ENCODE results near the gene PLCL2. TPM values are rescaled to one million over a fixed set of nuclear protein-coding genes. Genes with fewer than 3 reads are reported as not detected.
"Not testable (repeated sequence)": the region's sequence is repeated elsewhere in the genome, so short reads cannot be mapped to it uniquely, and the experiment has no call there.

Gene PLCL2
- total RNA-seq, 1 experiment from 2014 or later: 2.5 TPM

GRCh38 chr3:17103579-17103978 lies 218.8 kb downstream of the PLCL2 start:
- Histone ChIP-seq H2AFZ (ENCODE audit: low read length) (no peak overlapping the region), H3K27me3 (ENCODE audit: low read length) (no peaks in the 10 kb centered on the region), H3K4me1 (ENCODE audit: low read length) (no peaks in the 10 kb centered on the region)

GRCh38 chr3:17106801-17107200 lies 222.0 kb downstream of the PLCL2 start:
- H3K4me3 ChIP-seq (ENCODE audit: low read length); H4K20me1 ChIP-seq (ENCODE audit: insufficient read depth, low read depth, low read length); H3K9me3 ChIP-seq (ENCODE audit: low read length); H3K27ac ChIP-seq (ENCODE audit: low read length); H3K9me2 ChIP-seq (replicated peaks; ENCODE audit: insufficient read depth, low read length); H3K4me1 ChIP-seq (ENCODE audit: low read length); H3K27me3 ChIP-seq (ENCODE audit: low read length); H2AFZ ChIP-seq (ENCODE audit: low read length); H3K4me2 ChIP-seq (ENCODE audit: low read depth, low read length, poor library complexity, severe bottlenecking); H3K9ac ChIP-seq (ENCODE audit: low read length); H3K79me2 ChIP-seq (ENCODE audit: low read length); DNase-seq; H3K36me3 ChIP-seq (ENCODE audit: insufficient read depth, low read length): not testable (repeated sequence)

More at GRCh38 chr3:17103579-17103978, 218.8 kb downstream of the PLCL2 start:
- Histone ChIP-seq H4K20me1 (ENCODE audit: insufficient read depth, low read depth, low read length) (no peaks in the 10 kb centered on the region), H3K27ac (ENCODE audit: low read length) (no peak overlapping the region), H3K79me2 (ENCODE audit: low read length) (no peaks in the 10 kb centered on the region), H3K9ac (ENCODE audit: low read length) (no peak overlapping the region), H3K4me3 (ENCODE audit: low read length) (no peak overlapping the region), H3K4me2 (ENCODE audit: low read depth, low read length, poor library complexity, severe bottlenecking) (no peak overlapping the region), H3K36me3 (ENCODE audit: insufficient read depth, low read length) (no peaks in the 10 kb centered on the region), H3K9me3 (ENCODE audit: low read length) (no peaks in the 10 kb centered on the region), H3K9me2 (replicated peaks; ENCODE audit: insufficient read depth, low read length) (no peaks in the 10 kb centered on the region; the same call in 1 of the 2 replicates)
- DNase-seq: no peak

GRCh38 chr3:17110660-17111396 lies 226.1 kb downstream of the PLCL2 start:
- no peaks in the 10 kb centered on the region for H3K36me3 ChIP-seq (ENCODE audit: insufficient read depth, low read length)
- no peak overlapping the region for H2AFZ ChIP-seq (ENCODE audit: low read length)
- no peaks in the 10 kb centered on the region for H3K27me3 ChIP-seq (ENCODE audit: low read length)
- no peak for DNase-seq
- no peaks in the 10 kb centered on the region for H3K9me3 ChIP-seq (ENCODE audit: low read length)
- no peak overlapping the region for H3K9ac ChIP-seq (ENCODE audit: low read length)
- H3K4me1 ChIP-seq (ENCODE audit: low read length): no peaks in the 10 kb centered on the region
- H4K20me1 ChIP-seq (ENCODE audit: insufficient read depth, low read depth, low read length): no peaks in the 10 kb centered on the region
- H3K27ac ChIP-seq (ENCODE audit: low read length): no peak overlapping the region
- H3K79me2 ChIP-seq (ENCODE audit: low read length): no peaks in the 10 kb centered on the region
- no peak overlapping the region for H3K4me3 ChIP-seq (ENCODE audit: low read length)
- no peaks in the 10 kb centered on the region for H3K9me2 ChIP-seq (replicated peaks; ENCODE audit: insufficient read depth, low read length)
- no peak overlapping the region for H3K4me2 ChIP-seq (ENCODE audit: low read depth, low read length, poor library complexity, severe bottlenecking)

- Histone ChIP-seq H3K79me2 (ENCODE audit: low read length) (no peaks in the 10 kb centered on the region), H3K9me3 (ENCODE audit: low read length) (no peaks in the 10 kb centered on the region), H3K9ac (ENCODE audit: low read length) (no peak overlapping the region), H3K27me3 (ENCODE audit: low read length) (no peaks in the 10 kb centered on the region), H4K20me1 (ENCODE audit: insufficient read depth, low read depth, low read length) (no peaks in the 10 kb centered on the region), H3K4me1 (ENCODE audit: low read length) (no peaks in the 10 kb centered on the region), H3K4me2 (ENCODE audit: low read depth, low read length, poor library complexity, severe bottlenecking) (no peak overlapping the region), H3K9me2 (replicated peaks; ENCODE audit: insufficient read depth, low read length) (no peaks in the 10 kb centered on the region), H3K36me3 (ENCODE audit: insufficient read depth, low read length) (no peaks in the 10 kb centered on the region), H2AFZ (ENCODE audit: low read length) (no peak overlapping the region), H3K4me3 (ENCODE audit: low read length) (no peak overlapping the region), H3K27ac (ENCODE audit: low read length) (no peak overlapping the region)
- DNase-seq: no peak
Measured at GRCh38 chr3:17111586-17111985, 226.8 kb downstream of the PLCL2 start.

GRCh38 chr3:17115186-17115585 lies 230.4 kb downstream of the PLCL2 start:
- Histone ChIP-seq H3K9me3 (ENCODE audit: low read length) (no peaks in the 10 kb centered on the region), H3K4me2 (ENCODE audit: low read depth, low read length, poor library complexity, severe bottlenecking) (no peak overlapping the region), H3K4me1 (ENCODE audit: low read length) (no peaks in the 10 kb centered on the region), H3K36me3 (ENCODE audit: insufficient read depth, low read length) (no peaks in the 10 kb centered on the region), H3K79me2 (ENCODE audit: low read length) (no peaks in the 10 kb centered on the region), H4K20me1 (ENCODE audit: insufficient read depth, low read depth, low read length) (no peaks in the 10 kb centered on the region), H2AFZ (ENCODE audit: low read length) (no peak overlapping the region), H3K4me3 (ENCODE audit: low read length) (no peak overlapping the region), H3K27me3 (ENCODE audit: low read length) (no peaks in the 10 kb centered on the region), H3K27ac (ENCODE audit: low read length) (no peak overlapping the region), H3K9ac (ENCODE audit: low read length) (no peak overlapping the region), H3K9me2 (replicated peaks; ENCODE audit: insufficient read depth, low read length) (no peaks in the 10 kb centered on the region)
- DNase-seq: no peak

- Histone ChIP-seq H3K9me3 (ENCODE audit: low read length) (no peaks in the 10 kb centered on the region), H3K4me2 (ENCODE audit: low read depth, low read length, poor library complexity, severe bottlenecking) (no peak overlapping the region), H3K4me1 (ENCODE audit: low read length) (no peaks in the 10 kb centered on the region), H4K20me1 (ENCODE audit: insufficient read depth, low read depth, low read length) (no peaks in the 10 kb centered on the region), H3K27me3 (ENCODE audit: low read length) (no peaks in the 10 kb centered on the region), H3K9me2 (replicated peaks; ENCODE audit: insufficient read depth, low read length) (no peaks in the 10 kb centered on the region), H3K27ac (ENCODE audit: low read length) (no peak overlapping the region), H3K79me2 (ENCODE audit: low read length) (no peaks in the 10 kb centered on the region), H3K4me3 (ENCODE audit: low read length) (no peak overlapping the region), H3K36me3 (ENCODE audit: insufficient read depth, low read length) (no peaks in the 10 kb centered on the region), H3K9ac (ENCODE audit: low read length) (no peak overlapping the region), H2AFZ (ENCODE audit: low read length) (no peak overlapping the region)
- no peak for DNase-seq
Measured at GRCh38 chr3:17116007-17116600, 231.3 kb downstream of the PLCL2 start.

GRCh38 chr3:17118771-17119170 lies 234.0 kb downstream of the PLCL2 start:
- H3K27ac ChIP-seq (ENCODE audit: low read length): no peak overlapping the region
- no peaks in the 10 kb centered on the region for H3K4me1 ChIP-seq (ENCODE audit: low read length)
- H3K9ac ChIP-seq (ENCODE audit: low read length): no peak overlapping the region
- no peaks in the 10 kb centered on the region for H4K20me1 ChIP-seq (ENCODE audit: insufficient read depth, low read depth, low read length)
- no peaks in the 10 kb centered on the region for H3K79me2 ChIP-seq (ENCODE audit: low read length)
- no peak for DNase-seq
- no peaks in the 10 kb centered on the region for H3K36me3 ChIP-seq (ENCODE audit: insufficient read depth, low read length)
- no peaks in the 10 kb centered on the region for H3K9me2 ChIP-seq (replicated peaks; ENCODE audit: insufficient read depth, low read length)
- H3K4me2 ChIP-seq (ENCODE audit: low read depth, low read length, poor library complexity, severe bottlenecking): no peak overlapping the region
- H3K4me3 ChIP-seq (ENCODE audit: low read length): no peak overlapping the region
- H2AFZ ChIP-seq (ENCODE audit: low read length): no peak overlapping the region
- H3K27me3 ChIP-seq (ENCODE audit: low read length): no peaks in the 10 kb centered on the region
- no peaks in the 10 kb centered on the region for H3K9me3 ChIP-seq (ENCODE audit: low read length)

- H3K9ac ChIP-seq (ENCODE audit: low read length): no peak overlapping the region
- no peak overlapping the region for H3K4me2 ChIP-seq (ENCODE audit: low read depth, low read length, poor library complexity, severe bottlenecking)
- no peak overlapping the region for H3K4me3 ChIP-seq (ENCODE audit: low read length)
- H3K9me2 ChIP-seq (replicated peaks; ENCODE audit: insufficient read depth, low read length): no peaks in the 10 kb centered on the region
- no peak overlapping the region for H2AFZ ChIP-seq (ENCODE audit: low read length)
- no peak overlapping the region for H3K27ac ChIP-seq (ENCODE audit: low read length)
- H3K4me1 ChIP-seq (ENCODE audit: low read length): no peaks in the 10 kb centered on the region
- H3K9me3 ChIP-seq (ENCODE audit: low read length): no peaks in the 10 kb centered on the region
- no peak for DNase-seq
- no peaks in the 10 kb centered on the region for H4K20me1 ChIP-seq (ENCODE audit: insufficient read depth, low read depth, low read length)
- no peaks in the 10 kb centered on the region for H3K79me2 ChIP-seq (ENCODE audit: low read length)
- H3K27me3 ChIP-seq (ENCODE audit: low read length): no peaks in the 10 kb centered on the region
- no peaks in the 10 kb centered on the region for H3K36me3 ChIP-seq (ENCODE audit: insufficient read depth, low read length)
Measured at GRCh38 chr3:17119201-17120072, 234.7 kb downstream of the PLCL2 start.

Data from Karpas-422 (cell line).